HG03066 (cell line): ENCODE data around the gene TEK.
"Not testable (repeated sequence)": the region's sequence is repeated elsewhere in the genome, so short reads cannot be mapped to it uniquely, and the experiment has no call there.

Experiments used
- ATAC-seq: cut with Tn5 transposase; IDR thresholded peaks from one replicate; pipeline ENCODE4 v1.9.1; 2021; ENCODE audit warnings: low read depth; ENCODE audit not compliant: unreplicated experiment

TEK gene

DNA sequence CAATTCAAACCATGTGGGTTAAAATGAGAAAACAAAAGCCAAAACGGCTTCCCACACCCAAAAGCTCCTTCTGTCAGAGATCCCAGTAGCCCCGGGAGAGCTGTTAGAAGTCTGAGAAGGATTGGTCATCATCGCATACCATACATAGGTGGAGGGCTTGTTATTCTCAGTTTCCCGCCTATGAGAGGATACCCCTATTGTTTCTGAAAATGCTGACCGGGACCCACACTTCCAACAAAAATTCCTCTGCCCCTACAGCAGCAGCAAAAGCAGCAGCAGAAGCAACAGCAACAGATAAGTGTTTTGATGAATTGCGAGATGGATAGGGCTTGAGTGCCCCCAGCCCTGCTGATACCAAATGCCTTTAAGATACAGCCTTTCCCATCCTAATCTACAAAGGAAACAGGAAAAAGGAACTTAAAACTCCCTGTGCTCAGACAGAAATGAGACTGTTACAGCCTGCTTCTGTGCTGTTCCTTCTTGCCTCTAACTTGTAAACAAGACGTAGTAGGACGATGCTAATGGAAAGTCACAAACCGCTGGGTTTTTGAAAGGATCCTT, at the start of gene TEK:
Gene TEK, plus strand, starts transcription at position 245 of the 561 bp plus-strand sequence. CDS start 366 bp downstream, outside the sequence.
- no peak for ATAC-seq

GRCh38 chr9:27059412-27059811, 49.6 kb upstream of the TEK start:
- no peak for ATAC-seq

DNA sequence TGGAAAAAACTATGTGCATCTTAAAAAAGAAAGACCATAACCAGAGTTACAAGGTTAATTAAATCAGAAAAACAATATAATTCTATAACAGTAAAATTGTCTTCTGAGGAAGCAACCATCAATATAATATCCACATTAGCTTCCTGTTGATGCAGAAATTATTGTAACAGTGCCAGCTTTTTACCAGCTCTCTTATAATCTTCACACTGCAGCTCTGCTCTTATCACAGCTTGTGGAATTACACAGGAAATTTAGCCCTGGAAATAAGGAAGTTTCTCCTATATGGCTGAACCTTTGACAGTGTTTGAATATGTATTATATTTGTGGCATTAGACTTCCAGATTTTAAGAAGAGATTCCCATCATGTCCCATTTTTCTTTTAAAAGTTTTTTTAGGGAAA, 49.1 kb upstream of the TEK start:
- ATAC-seq: no peak

DNA sequence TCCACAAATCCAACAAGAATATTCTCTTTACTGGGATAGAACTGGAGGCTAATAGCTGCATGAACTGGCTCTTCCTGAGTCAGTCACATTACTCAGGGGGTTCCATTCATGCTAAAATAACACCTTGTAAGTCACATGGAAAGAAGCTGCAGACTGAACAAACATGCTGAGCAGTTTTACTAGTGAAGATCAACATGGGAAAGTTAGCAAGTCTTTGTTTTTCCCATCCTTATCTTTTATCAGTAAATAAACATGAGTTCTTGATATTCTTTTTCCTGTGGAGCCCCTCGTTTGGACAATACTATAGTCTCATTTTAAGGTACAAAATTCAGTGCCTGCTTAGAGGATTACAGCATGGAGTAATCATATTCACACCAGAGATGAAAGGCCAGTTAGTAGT, 43.7 kb upstream of the TEK start:
- ATAC-seq: no peak

DNA sequence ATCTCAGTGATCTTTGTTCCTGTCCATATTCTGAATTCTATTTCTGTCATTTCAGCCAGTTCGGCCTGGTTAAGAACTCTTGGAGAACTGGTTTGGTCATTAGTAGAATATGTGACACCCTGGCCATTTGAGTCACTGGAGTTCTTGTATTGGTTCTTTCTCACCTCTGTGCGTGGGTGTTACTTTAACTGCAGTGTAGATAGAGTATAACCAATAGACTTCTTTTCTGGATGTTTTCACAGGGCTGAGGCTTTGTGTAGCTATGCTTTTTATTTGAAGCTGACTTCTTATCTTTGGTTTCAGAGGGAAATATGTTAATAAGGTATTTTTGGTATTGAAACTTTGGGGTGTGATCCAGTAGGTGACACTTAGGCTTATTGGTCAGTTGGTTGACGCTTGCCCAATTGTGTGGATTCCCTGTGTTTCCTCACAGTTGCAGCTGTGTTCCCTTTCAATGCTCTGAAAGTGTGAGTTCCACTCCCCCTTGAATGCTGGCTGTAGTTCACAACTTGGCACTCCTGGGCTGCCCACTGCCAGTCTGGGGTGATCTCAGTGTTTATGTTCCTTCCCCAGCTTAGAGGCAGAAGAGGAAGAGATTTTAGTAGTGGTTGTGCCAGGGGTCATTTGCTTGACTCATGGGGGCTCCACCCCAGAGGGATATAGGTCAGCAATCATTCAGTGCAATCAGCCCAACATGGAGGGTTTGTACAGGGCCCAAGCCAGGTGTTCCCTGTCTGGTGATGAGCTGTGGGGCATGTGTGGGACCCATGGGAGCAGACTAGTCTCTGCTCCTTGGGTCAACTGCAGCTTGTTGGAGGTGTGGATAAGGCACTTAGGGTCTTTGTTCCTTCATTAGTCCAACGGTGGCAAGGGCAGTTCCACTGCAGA, 34.9 kb upstream of the TEK start:
- ATAC-seq: no peak

DNA sequence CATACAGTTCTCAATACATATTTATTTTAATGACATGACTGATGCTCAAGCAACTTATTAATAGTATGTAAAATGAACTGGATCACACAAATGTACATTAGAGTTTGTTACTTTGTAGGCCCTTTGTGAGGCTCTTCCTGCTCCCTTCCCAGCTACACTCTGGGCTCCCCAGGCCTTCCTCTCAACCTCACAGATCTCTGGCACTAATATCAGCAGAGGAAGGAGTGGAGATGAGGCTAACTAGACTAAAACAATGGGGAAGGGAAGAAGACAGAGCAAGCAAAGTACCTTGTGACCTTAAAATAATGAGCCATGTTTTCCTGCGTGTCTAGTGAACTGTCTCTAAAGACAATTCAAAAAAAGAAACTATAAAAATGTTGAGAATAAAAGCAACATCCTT, 30.3 kb upstream of the TEK start:
- no peak for ATAC-seq

DNA sequence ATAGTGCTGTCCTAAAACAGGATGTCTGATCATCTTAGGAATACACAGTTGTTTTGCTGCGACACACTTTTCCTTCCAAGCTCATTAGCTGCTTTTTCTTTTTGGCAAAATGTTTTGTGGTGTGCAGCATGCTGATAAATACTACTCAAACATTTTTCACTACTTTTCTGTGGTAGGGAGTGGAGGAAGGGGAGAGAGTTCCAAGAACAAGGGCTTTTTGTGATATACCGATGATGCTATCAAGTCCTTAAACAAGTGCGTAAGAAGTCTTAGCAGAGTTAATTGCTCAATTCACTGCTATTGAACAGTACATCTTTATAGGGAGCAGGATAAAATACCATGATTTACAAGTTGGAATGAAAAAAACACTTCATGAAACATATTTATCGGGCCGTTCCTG, 23.6 kb upstream of the TEK start:
- ATAC-seq: no peak

DNA sequence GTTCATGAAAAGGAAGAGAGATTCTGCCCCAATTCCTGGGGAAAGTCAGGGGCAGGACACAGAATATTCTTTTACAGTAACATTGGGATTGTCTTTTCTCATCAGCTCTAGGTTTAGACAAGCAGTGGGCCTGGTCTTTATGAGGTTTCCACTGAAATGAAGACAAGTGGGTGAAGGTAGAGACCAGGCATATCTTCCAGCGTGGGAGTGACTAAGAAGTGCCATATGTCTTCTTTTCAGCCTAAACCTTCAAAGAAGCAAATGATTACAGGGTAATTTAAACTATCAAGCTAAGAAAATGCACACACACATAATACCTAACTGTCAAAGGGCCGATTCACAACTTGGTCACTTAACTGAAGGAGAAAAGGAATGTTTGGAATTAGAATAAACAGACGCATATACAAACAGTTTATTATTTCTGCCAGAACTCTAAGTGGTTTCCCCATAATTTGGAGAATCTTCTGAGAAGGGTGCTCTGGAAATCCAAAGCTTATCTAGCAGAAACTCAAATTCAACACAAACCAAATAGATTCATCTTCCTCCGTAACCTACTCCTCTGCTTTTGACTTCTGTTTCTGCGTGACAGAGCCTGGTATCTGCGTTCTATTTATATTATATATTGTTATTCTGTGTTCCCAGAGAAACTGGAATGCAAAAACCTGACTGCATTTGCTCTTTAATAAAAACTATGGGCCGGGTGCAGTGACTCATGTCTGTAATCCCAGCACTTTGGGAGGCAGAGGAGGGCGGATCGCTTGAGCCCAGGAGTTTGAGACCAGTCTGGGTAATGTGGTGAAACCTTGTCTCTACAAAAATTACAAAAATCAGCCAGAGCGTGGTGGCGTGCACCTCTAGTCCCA, 22.0 kb upstream of the TEK start:
- no peak for ATAC-seq

GRCh38 chr9:27088981-27089380, 20.0 kb upstream of the TEK start:
- ATAC-seq: no peak

GRCh38 chr9:27089706-27090105, 19.3 kb upstream of the TEK start:
- ATAC-seq: no peak

GRCh38 chr9:27090231-27090630, 18.8 kb upstream of the TEK start:
- no peak for ATAC-seq

GRCh38 chr9:27090711-27091110, 18.3 kb upstream of the TEK start:
- no peak for ATAC-seq

GRCh38 chr9:27092496-27092895, 16.5 kb upstream of the TEK start:
- ATAC-seq: not testable (repeated sequence)

- not testable (repeated sequence) for ATAC-seq
Observed at GRCh38 chr9:27093384-27094067, 15.5 kb upstream of the TEK start.

DNA sequence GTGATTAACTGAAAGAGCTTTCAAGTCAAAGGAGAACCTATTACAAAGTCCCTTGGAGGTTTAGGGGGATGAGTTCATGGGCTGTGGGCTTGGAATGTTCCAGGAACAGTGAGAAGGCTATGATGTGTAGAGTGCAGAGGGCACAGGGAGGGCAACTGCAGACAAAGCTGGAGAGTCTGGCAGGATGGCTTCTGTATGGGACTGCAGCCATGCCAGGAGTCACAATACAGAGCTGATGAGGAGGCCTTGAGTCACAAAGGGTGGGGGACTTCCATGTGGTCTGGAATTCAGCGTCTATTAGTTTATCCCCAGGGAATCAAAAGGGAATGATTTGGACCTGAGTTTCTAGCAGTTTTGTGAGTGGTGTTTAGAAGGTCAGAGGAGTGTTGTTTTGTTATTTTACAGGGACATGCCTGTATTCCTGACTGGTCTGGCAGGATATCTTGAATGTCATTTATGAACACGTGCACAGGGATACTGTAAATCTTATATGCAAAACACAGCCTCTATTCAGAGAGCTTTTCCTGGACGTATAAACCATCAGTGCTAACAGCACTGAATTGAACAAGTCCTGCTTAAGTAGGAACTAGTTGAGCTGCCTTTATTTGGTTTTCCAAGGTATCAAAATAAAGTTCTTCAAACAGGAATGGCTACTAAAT, 14.3 kb upstream of the TEK start:
- no peak for ATAC-seq

DNA sequence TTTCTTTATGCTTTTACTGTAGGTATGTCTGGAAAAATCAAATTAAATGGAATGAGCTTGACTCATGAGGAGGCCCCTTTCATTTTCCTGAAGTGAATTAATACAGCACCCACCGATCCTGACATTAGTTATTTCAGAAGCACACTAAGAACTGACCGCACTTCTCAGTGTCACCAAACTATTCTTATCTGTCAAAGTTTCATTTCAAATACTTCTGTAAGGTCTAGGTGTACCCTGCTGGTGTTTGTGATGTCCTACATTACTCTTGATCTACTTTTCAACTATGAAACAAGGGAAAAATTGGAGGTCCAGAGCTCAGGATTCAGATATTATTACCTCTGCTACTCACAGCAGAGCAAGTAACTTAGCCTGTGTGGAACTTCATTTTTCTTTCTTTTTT, 1.8 kb upstream of the TEK start:
- ATAC-seq: no peak

DNA sequence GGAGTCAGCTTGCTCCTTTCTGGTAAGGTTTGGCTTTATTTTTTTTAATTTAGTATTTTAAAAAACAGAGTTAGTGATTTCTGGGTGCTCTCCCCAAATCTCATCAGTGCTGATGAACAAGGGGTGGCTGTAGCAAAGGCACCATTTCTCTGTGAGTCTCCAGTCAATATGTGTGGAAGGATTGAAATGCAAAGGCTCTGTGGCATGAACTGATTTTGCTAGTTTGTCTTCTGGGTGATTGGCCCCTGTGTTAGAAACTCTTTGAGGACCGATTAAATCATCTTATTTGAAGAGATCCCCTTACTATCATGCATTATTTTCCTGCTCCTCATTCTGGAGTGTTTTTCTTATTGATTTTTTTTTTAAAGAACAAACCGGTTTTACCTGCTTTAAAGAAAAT, 596 bp downstream of the TEK start:
- no peak for ATAC-seq

GRCh38 chr9:27110181-27110580, 1.2 kb downstream of the TEK start:
- no peak for ATAC-seq

DNA sequence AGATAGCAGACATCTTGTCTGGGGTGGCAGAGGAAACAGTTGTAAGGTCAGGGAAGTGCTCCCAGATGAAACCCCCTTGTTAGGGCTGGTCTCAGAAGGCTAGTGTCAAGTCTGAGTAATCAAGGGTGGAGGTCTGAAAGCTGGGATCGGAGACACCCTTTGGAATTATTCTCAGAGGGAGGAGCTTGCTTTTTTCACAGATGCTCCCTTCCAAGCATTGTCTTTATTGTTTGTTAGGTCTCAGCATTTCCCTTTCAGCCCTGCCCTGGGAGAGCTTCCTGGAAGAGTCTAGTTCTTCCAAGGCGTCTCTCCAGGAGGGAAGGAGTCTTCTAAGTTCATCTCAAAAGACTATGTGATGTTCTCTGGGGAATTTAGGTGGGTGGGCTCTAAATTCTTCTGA, 3.2 kb downstream of the TEK start:
- ATAC-seq: no peak

DNA sequence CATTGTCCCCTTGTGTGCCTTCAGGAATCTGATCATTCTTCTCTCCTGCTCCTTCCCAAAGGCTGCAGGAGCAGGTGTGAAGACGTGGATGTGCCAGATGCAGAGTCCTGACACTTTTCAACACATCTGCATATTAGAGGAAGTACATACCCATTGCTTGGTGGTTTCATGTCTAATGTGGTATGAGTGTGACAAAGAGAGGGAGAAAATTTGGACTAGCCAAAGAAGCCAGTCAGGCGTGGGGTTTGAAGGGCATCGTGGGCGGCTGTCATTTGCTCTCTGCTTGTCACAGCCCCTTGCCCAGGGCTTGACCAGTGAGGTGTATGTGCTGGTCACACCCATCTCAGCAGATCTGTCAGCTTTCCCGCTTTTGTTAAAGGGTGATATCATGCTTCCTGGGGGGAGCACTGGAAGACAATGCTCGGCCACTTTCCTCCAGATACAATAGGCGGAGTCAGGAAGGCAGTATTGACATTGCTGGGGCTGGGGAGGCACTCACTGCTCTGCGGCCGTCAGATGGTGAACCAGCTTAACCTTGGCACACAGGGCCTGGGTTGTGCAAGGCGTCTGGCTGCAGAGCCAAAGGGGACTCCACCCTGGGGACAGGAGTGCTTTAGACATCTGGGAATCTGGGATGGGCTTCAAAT, 8.6 kb downstream of the TEK start:
- no peak for ATAC-seq
